Fibroblast of skin of left quadriceps (primary cell): Measurements from ENCODE around the gene ERAS.
"Not testable (repeated sequence)": the region's sequence is repeated elsewhere in the genome, so short reads cannot be mapped to it uniquely, and the experiment has no call there.

ENCODE experiments used
- DNase-seq, 2 experiments: peaks; one replicate each; pipeline ENCODE4 v3.0.0-alpha.2; 2013; ENCODE audit warnings: low read depth in 2 of 2

The ERAS gene

GRCh38 chrX:48833542-48834138 is 7.3 kb downstream of the ERAS start:
- DNase-seq, result no peak

GRCh38 chrX:48834383-48834709 is 8.0 kb downstream of the ERAS start:
- no peak for DNase-seq

GRCh38 chrX:48835524-48836329 is 9.4 kb downstream of the ERAS start, which contains the start of gene PCSK1N:
PCSK1N (minus strand) TSS chrX:48835610; CDS start chrX:48835532, 78 bp downstream.
- no peak for DNase-seq

GRCh38 chrX:48839686-48840085 is 13.4 kb downstream of the ERAS start:
- no peak for DNase-seq

- DNase-seq, result no peak
These were observed 22.5 kb downstream of the ERAS start for GRCh38 chrX:48848847-48849246.

GRCh38 chrX:48852857-48853256 is 26.5 kb downstream of the ERAS start:
- DNase-seq, result no peak

GRCh38 chrX:48853494-48853893 is 27.2 kb downstream of the ERAS start:
- DNase-seq, result not testable (repeated sequence)

- not testable (repeated sequence) for DNase-seq
These were observed 27.9 kb downstream of the ERAS start for GRCh38 chrX:48854121-48854804.

GRCh38 chrX:48854898-48855297 is 28.6 kb downstream of the ERAS start:
- no peak for DNase-seq

- peak in 1 of 2 experiments; percentile 9 for DNase-seq
These were observed 37.9 kb downstream of the ERAS start for GRCh38 chrX:48864210-48864609.

GRCh38 chrX:48872017-48872416 is 45.7 kb downstream of the ERAS start:
- not testable (repeated sequence) for DNase-seq

GRCh38 chrX:48876944-48877343 is 50.6 kb downstream of the ERAS start:
- not testable (repeated sequence) for DNase-seq
